ENCODE data around the gene TLX1.

Gene TLX1

GRCh38 chr10:101113890-101114403, 17.2 kb upstream of the TLX1 start:
- Histone ChIP-seq H3K27me3 (ENCODE audit: control insufficient read depth, insufficient read depth, low read length) (peaks cover 25% of the 10 kb centered on the region), H3K4me3 (ENCODE audit: low read depth, low read length) (no peak overlapping the region), H3K9me3 (ENCODE audit: control insufficient read depth, insufficient read depth, low read length) (no peaks in the 10 kb centered on the region), H3K36me3 (ENCODE audit: control insufficient read depth, insufficient read depth, low read length) (no peaks in the 10 kb centered on the region), H3K4me1 (ENCODE audit: control insufficient read depth, insufficient read depth, low read length) (peaks cover 2% of the 10 kb centered on the region), H3K9ac (ENCODE audit: low read depth, low read length) (no peak overlapping the region)

GRCh38 chr10:101114646-101115045, 16.5 kb upstream of the TLX1 start:
- H3K4me3 ChIP-seq (ENCODE audit: low read depth, low read length) = no peak overlapping the region
- no peaks in the 10 kb centered on the region for H3K36me3 ChIP-seq (ENCODE audit: control insufficient read depth, insufficient read depth, low read length)
- peaks cover 2% of the 10 kb centered on the region for H3K4me1 ChIP-seq (ENCODE audit: control insufficient read depth, insufficient read depth, low read length)
- no peak overlapping the region for H3K9ac ChIP-seq (ENCODE audit: low read depth, low read length)
- no peaks in the 10 kb centered on the region for H3K9me3 ChIP-seq (ENCODE audit: control insufficient read depth, insufficient read depth, low read length)
- peaks cover 32% of the 10 kb centered on the region for H3K27me3 ChIP-seq (ENCODE audit: control insufficient read depth, insufficient read depth, low read length)

- H3K4me3 ChIP-seq (ENCODE audit: low read depth, low read length) = no peak overlapping the region
- no peaks in the 10 kb centered on the region for H3K9me3 ChIP-seq (ENCODE audit: control insufficient read depth, insufficient read depth, low read length)
- H3K9ac ChIP-seq (ENCODE audit: low read depth, low read length) = no peak overlapping the region
- peaks cover 54% of the 10 kb centered on the region for H3K27me3 ChIP-seq (ENCODE audit: control insufficient read depth, insufficient read depth, low read length)
- peaks cover 5% of the 10 kb centered on the region for H3K4me1 ChIP-seq (ENCODE audit: control insufficient read depth, insufficient read depth, low read length)
- no peaks in the 10 kb centered on the region for H3K36me3 ChIP-seq (ENCODE audit: control insufficient read depth, insufficient read depth, low read length)
These were observed 14.3 kb upstream of the TLX1 start for GRCh38 chr10:101116754-101117153.

GRCh38 chr10:101118031-101118430, 13.1 kb upstream of the TLX1 start:
- Histone ChIP-seq H3K27me3 (ENCODE audit: control insufficient read depth, insufficient read depth, low read length) (peaks cover 66% of the 10 kb centered on the region), H3K4me1 (ENCODE audit: control insufficient read depth, insufficient read depth, low read length) (peaks cover 5% of the 10 kb centered on the region), H3K36me3 (ENCODE audit: control insufficient read depth, insufficient read depth, low read length) (no peaks in the 10 kb centered on the region), H3K9me3 (ENCODE audit: control insufficient read depth, insufficient read depth, low read length) (no peaks in the 10 kb centered on the region), H3K4me3 (ENCODE audit: low read depth, low read length) (no peak overlapping the region), H3K9ac (ENCODE audit: low read depth, low read length) (no peak overlapping the region)

- H3K27me3 ChIP-seq (ENCODE audit: control insufficient read depth, insufficient read depth, low read length) = peaks cover 86% of the 10 kb centered on the region
- no peak overlapping the region for H3K9ac ChIP-seq (ENCODE audit: low read depth, low read length)
- no peaks in the 10 kb centered on the region for H3K9me3 ChIP-seq (ENCODE audit: control insufficient read depth, insufficient read depth, low read length)
- H3K4me3 ChIP-seq (ENCODE audit: low read depth, low read length) = peak overlapping the region; percentile 50
- no peaks in the 10 kb centered on the region for H3K36me3 ChIP-seq (ENCODE audit: control insufficient read depth, insufficient read depth, low read length)
- H3K4me1 ChIP-seq (ENCODE audit: control insufficient read depth, insufficient read depth, low read length) = peaks cover 5% of the 10 kb centered on the region
These were observed 10.6 kb upstream of the TLX1 start for GRCh38 chr10:101120520-101120883.

- H3K9ac ChIP-seq (ENCODE audit: low read depth, low read length) = no peak overlapping the region
- H3K27me3 ChIP-seq (ENCODE audit: control insufficient read depth, insufficient read depth, low read length) = peaks cover 90% of the 10 kb centered on the region
- no peaks in the 10 kb centered on the region for H3K9me3 ChIP-seq (ENCODE audit: control insufficient read depth, insufficient read depth, low read length)
- peak overlapping the region; percentile 50 for H3K4me3 ChIP-seq (ENCODE audit: low read depth, low read length)
- H3K4me1 ChIP-seq (ENCODE audit: control insufficient read depth, insufficient read depth, low read length) = peaks cover 5% of the 10 kb centered on the region
- no peaks in the 10 kb centered on the region for H3K36me3 ChIP-seq (ENCODE audit: control insufficient read depth, insufficient read depth, low read length)
These were observed 10.0 kb upstream of the TLX1 start for GRCh38 chr10:101120884-101121653.

GRCh38 chr10:101121654-101122031, 9.5 kb upstream of the TLX1 start:
- Histone ChIP-seq H3K9ac (ENCODE audit: low read depth, low read length) (no peak overlapping the region), H3K4me3 (ENCODE audit: low read depth, low read length) (peak overlapping the region; percentile 50), H3K4me1 (ENCODE audit: control insufficient read depth, insufficient read depth, low read length) (peaks cover 5% of the 10 kb centered on the region), H3K36me3 (ENCODE audit: control insufficient read depth, insufficient read depth, low read length) (no peaks in the 10 kb centered on the region), H3K27me3 (ENCODE audit: control insufficient read depth, insufficient read depth, low read length) (peaks cover 93% of the 10 kb centered on the region), H3K9me3 (ENCODE audit: control insufficient read depth, insufficient read depth, low read length) (no peaks in the 10 kb centered on the region)

- Histone ChIP-seq H3K27me3 (ENCODE audit: control insufficient read depth, insufficient read depth, low read length) (peaks cover 100% of the 10 kb centered on the region), H3K9ac (ENCODE audit: low read depth, low read length) (no peak overlapping the region), H3K9me3 (ENCODE audit: control insufficient read depth, insufficient read depth, low read length) (no peaks in the 10 kb centered on the region), H3K4me3 (ENCODE audit: low read depth, low read length) (peak overlapping the region; percentile 50), H3K4me1 (ENCODE audit: control insufficient read depth, insufficient read depth, low read length) (peaks cover 5% of the 10 kb centered on the region), H3K36me3 (ENCODE audit: control insufficient read depth, insufficient read depth, low read length) (no peaks in the 10 kb centered on the region)
These were observed 8.6 kb upstream of the TLX1 start for GRCh38 chr10:101122270-101123084.

GRCh38 chr10:101123085-101123814, 7.8 kb upstream of the TLX1 start:
- H3K27me3 ChIP-seq (ENCODE audit: control insufficient read depth, insufficient read depth, low read length) = peaks cover 100% of the 10 kb centered on the region
- no peak overlapping the region for H3K9ac ChIP-seq (ENCODE audit: low read depth, low read length)

GRCh38 chr10:101123815-101124617, 7.1 kb upstream of the TLX1 start:
- no peak overlapping the region for H3K9ac ChIP-seq (ENCODE audit: low read depth, low read length)
- peak overlapping the region; percentile 39 for H3K4me3 ChIP-seq (ENCODE audit: low read depth, low read length)
- no peaks in the 10 kb centered on the region for H3K36me3 ChIP-seq (ENCODE audit: control insufficient read depth, insufficient read depth, low read length)
- H3K27me3 ChIP-seq (ENCODE audit: control insufficient read depth, insufficient read depth, low read length) = peaks cover 100% of the 10 kb centered on the region
- H3K4me1 ChIP-seq (ENCODE audit: control insufficient read depth, insufficient read depth, low read length) = peaks cover 5% of the 10 kb centered on the region
- no peaks in the 10 kb centered on the region for H3K9me3 ChIP-seq (ENCODE audit: control insufficient read depth, insufficient read depth, low read length)

More at GRCh38 chr10:101123085-101123814, 7.8 kb upstream of the TLX1 start:
- Histone ChIP-seq H3K36me3 (ENCODE audit: control insufficient read depth, insufficient read depth, low read length) (no peaks in the 10 kb centered on the region), H3K4me3 (ENCODE audit: low read depth, low read length) (peak overlapping the region; percentile 39), H3K9me3 (ENCODE audit: control insufficient read depth, insufficient read depth, low read length) (no peaks in the 10 kb centered on the region), H3K4me1 (ENCODE audit: control insufficient read depth, insufficient read depth, low read length) (peaks cover 5% of the 10 kb centered on the region)

GRCh38 chr10:101124933-101125332, 6.2 kb upstream of the TLX1 start:
- Histone ChIP-seq H3K9ac (ENCODE audit: low read depth, low read length) (no peak overlapping the region), H3K4me3 (ENCODE audit: low read depth, low read length) (peak overlapping the region; percentile 22), H3K36me3 (ENCODE audit: control insufficient read depth, insufficient read depth, low read length) (no peaks in the 10 kb centered on the region), H3K27me3 (ENCODE audit: control insufficient read depth, insufficient read depth, low read length) (peaks cover 100% of the 10 kb centered on the region), H3K9me3 (ENCODE audit: control insufficient read depth, insufficient read depth, low read length) (no peaks in the 10 kb centered on the region), H3K4me1 (ENCODE audit: control insufficient read depth, insufficient read depth, low read length) (peaks cover 5% of the 10 kb centered on the region)
